SKM-1 treated with dmso at 0.1 percent for 144 hours (cell line): ENCODE data around the gene VCL.
A peak's percentile ranks its signal among the peaks of the same experiment; 100 is the strongest.
"Not testable (repeated sequence)": the region's sequence is repeated elsewhere in the genome, so short reads cannot be mapped to it uniquely, and the experiment has no call there.

Experiments used
- DNase-seq: peaks from one replicate; lab custom pipeline; 2025; ENCODE audit not compliant: unreplicated experiment; lab: John Stamatoyannopoulos, UW

Gene VCL

GRCh38 chr10:73997787-73998622 is at the start of gene VCL:
Gene VCL (plus strand): TSS chr10:73998116. CDS start chr10:73998208, 92 bp downstream.
- DNase-seq: peak; percentile 92

GRCh38 chr10:73948947-73949633 is 48.8 kb upstream of the VCL start:
- no peak for DNase-seq

GRCh38 chr10:73950155-73950948 is 47.6 kb upstream of the VCL start:
- no peak for DNase-seq

- DNase-seq: peak; percentile 83
Measured at GRCh38 chr10:73953665-73954064, 44.3 kb upstream of the VCL start.

- no peak for DNase-seq
Measured at GRCh38 chr10:73954737-73955136, 43.2 kb upstream of the VCL start.

GRCh38 chr10:73955719-73956118 is 42.2 kb upstream of the VCL start:
- DNase-seq: no peak

GRCh38 chr10:73956476-73957359 is 41.2 kb upstream of the VCL start:
- peak; percentile 97 for DNase-seq

DNA sequence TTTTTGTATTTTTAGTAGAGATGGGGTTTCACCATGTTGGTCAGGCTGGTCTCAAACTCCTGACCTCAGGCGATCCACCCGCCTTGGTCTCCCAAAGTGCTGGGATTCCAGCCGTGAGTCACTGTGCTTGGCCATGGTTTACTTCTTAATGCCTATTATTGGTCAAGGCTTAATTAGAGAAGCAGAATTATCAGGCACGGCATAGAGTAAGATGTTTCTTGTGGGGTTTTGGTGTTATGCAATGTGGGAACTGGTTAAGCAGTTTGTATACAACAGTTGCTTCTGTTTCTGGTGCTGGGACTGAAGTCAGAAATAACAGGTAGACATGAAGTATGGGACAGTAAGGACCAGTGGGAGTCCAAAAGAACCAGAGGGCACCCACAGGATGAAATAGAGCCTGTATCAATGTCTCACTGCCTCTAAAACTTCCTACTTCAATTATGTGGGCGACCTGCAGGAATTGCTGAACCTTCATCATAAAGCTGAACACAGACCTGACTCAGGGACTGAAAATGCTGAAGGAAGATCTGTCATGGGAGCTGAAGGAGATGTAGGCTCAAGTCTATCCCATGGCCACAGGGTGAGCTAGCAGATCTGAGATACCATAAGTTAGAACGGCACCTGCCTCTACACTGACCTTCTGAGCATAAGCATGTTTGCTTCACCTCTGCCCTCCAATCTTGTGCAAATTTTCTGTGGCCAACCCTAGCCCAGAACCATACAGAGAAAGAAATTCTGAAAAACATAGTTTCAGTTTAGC is 38.3 kb upstream of the VCL start:
- no peak for DNase-seq

- no peak for DNase-seq
Measured at GRCh38 chr10:73962386-73962785, 35.5 kb upstream of the VCL start.

DNA sequence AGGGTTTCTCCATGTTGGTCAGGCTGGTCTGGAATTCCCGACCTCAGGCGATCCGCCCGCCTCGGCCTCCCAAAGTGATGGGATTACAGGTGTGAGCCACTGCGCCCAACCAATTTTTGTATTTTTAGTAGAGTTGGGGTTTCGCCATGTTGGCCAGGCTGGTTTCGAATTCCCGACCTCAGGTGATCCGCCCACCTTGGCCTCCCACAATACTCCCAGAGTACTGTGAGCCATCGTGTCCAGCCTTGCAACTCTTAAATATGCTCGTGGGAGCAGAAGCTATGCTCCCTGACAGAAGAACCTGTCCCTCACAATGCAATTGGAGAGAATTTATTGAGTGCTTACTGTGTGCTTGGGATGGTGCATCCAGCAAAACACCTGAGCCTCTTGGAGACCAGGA is 34.4 kb upstream of the VCL start:
- DNase-seq: not testable (repeated sequence)

DNA sequence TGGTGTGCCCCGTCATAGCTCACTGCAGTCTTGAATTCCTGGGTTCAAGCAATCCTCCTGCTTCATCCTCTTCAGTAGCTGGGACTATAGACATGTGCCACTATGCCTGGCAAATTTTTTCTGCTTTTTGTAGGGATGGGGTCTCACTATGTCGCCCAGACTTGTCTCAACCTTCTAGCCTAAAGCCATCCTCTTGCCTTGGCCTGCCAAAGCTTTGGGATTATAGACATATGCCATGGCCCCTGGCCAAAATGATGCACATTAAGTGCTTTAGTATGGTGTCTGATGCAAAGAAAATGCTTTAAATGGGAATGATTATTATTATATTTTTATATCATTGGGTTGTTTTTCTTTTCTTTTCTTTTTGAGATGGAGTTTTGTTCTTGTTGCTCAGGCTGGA is 33.2 kb upstream of the VCL start:
- DNase-seq: no peak

GRCh38 chr10:73965267-73965889 is 32.5 kb upstream of the VCL start:
- DNase-seq: not testable (repeated sequence)

DNA sequence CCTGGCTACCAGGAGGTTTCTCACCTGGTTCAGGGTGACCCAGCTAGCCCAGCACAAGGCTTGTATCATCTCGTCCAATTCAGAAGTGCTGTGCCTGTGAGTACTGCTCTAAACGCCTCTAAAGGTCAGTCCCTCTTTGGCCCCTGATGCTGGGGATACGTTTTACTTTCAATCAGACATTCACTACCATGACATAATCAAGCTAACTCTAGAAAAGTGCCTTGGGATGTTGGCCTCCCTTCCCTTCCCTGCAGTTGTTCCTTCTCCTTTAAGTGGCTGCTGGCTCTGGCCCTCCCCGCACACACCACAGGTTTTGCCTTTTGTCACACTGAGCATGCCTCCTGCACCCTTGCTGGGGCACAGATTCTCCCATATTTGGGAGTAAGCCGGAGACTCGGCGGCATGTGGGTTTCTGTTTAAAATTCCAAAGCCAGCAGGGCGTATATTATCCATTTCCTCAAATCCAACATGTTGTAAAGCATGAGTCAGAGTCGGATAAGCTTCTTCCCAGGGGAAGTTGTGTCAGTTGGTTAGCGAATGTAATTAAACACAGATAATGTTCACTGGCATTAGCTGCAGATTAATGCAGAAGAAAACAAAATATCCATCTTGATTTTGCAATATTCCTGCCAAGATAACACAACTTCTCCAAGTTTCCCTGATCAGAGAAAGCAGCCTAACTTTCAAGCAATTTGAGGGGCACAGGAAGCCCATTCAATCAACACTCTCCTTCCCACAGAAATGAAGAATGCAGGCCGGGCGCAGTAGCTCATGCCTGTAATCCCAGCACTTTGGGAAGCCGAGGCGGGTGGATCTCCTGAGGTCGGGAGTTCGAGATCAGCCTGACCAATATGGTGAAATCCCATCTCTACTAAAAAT is 31.8 kb upstream of the VCL start:
- DNase-seq: no peak

GRCh38 chr10:73967022-73967429 is 30.9 kb upstream of the VCL start:
- no peak for DNase-seq

DNA sequence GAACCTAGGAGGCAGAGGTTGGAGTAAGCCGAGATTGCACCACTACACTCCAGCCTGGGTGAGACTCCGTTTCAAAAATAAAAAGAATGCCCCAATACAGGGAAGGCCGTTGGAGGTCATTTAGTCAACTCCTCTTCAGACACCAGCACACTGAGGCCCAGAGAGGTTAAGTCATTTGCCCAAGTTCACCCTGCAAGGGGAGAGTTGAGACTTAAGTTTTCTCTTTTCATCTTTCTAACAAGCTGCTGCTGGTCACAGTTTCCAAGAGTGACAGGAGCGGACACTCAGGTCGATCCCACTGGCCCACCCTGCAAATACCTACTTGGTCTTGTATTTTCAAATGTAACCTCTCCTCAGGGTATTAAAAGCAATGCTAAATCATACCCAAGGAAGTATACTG is 30.4 kb upstream of the VCL start:
- no peak for DNase-seq

- no peak for DNase-seq
Measured at GRCh38 chr10:73968098-73968521, 29.8 kb upstream of the VCL start.

DNA sequence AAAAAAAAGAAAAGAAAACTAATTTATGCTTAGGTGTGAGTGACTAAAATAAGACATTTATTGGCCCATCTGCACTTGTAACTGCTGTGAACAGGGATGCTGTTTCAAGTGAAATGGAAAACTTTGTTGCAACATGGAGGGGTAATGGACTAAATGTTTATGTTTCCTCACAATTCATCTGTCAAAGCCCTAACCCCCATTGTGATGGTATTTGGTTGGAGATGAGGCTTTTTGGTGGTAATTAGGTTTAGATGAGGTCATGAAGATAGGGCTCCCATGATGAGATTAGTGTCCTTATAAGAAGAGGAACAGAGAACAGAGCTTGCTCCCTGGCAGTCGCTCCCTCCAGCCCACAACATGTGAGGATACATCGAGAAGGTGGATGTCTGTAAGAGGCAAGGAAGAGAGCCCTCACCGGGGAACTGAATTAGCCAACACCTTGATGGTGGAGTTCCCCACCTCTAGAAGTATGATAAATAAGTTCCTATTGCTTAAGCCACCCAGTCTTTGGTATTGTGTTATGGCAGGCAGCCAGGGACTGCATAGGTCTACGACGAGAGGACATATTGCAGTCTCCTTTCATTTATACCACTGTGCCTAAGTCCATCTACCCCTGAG is 28.6 kb upstream of the VCL start:
- no peak for DNase-seq

- DNase-seq: no peak
Measured at GRCh38 chr10:73970845-73971244, 27.1 kb upstream of the VCL start.
